Skeletal muscle satellite cell (primary cell): ENCODE results near the gene FFAR2.

Source experiments
- H3K27me3 ChIP-seq: 2 replicates; pipeline ENCODE4 v1.7.0; 2013; ENCODE audit warnings: low read length; ENCODE audit not compliant: control insufficient read depth, insufficient read depth
- H3K36me3 ChIP-seq: 2 replicates; pipeline ENCODE4 v1.7.0; 2013; ENCODE audit warnings: mild to moderate bottlenecking, control low read depth, low read length; ENCODE audit not compliant: insufficient read depth
- H3K4me1 ChIP-seq: 2 replicates; pipeline ENCODE4 v1.7.0; 2013; ENCODE audit warnings: low read length; ENCODE audit not compliant: control insufficient read depth, insufficient read depth
- H3K4me2 ChIP-seq: 2 replicates; pipeline ENCODE4 v1.7.0; 2013; ENCODE audit warnings: mild to moderate bottlenecking, low read length
- H3K4me3 ChIP-seq: 2 replicates; pipeline ENCODE4 v1.7.0; 2013; ENCODE audit warnings: low read length
- H3K9ac ChIP-seq: 2 replicates; pipeline ENCODE4 v1.7.0; 2013; ENCODE audit warnings: mild to moderate bottlenecking, low read depth, low read length, moderate library complexity
- H3K9me3 ChIP-seq: replicated peaks from 2 replicates; pipeline ENCODE4 v1.7.0; 2013; ENCODE audit warnings: mild to moderate bottlenecking, control low read depth, low read length

The FFAR2 gene

GRCh38 chr19:35429698-35430408 is 18.2 kb upstream of the FFAR2 start:
- no peak overlapping the region for H3K4me2 ChIP-seq
- no peak overlapping the region for H3K9ac ChIP-seq
- H3K27me3 ChIP-seq, result peaks cover 7% of the 10 kb centered on the region
- H3K4me1 ChIP-seq, result no peaks in the 10 kb centered on the region
- no peaks in the 10 kb centered on the region for H3K36me3 ChIP-seq
- no peaks in the 10 kb centered on the region for H3K9me3 ChIP-seq
- H3K4me3 ChIP-seq, result no peak overlapping the region

- Histone ChIP-seq H3K27me3 (peaks cover 9% of the 10 kb centered on the region), H3K9ac (no peak overlapping the region), H3K36me3 (no peaks in the 10 kb centered on the region), H3K4me2 (no peak overlapping the region), H3K4me3 (no peak overlapping the region), H3K9me3 (no peaks in the 10 kb centered on the region), H3K4me1 (no peaks in the 10 kb centered on the region)
Measured at GRCh38 chr19:35430409-35431144, 17.5 kb upstream of the FFAR2 start.

GRCh38 chr19:35431145-35431807 is 16.8 kb upstream of the FFAR2 start:
- H3K9ac ChIP-seq, result no peak overlapping the region
- no peaks in the 10 kb centered on the region for H3K36me3 ChIP-seq
- H3K9me3 ChIP-seq, result no peaks in the 10 kb centered on the region
- peaks cover 13% of the 10 kb centered on the region for H3K27me3 ChIP-seq
- no peak overlapping the region for H3K4me3 ChIP-seq
- no peak overlapping the region for H3K4me2 ChIP-seq
- H3K4me1 ChIP-seq, result no peaks in the 10 kb centered on the region

- no peak overlapping the region for H3K4me2 ChIP-seq
- H3K4me3 ChIP-seq, result no peak overlapping the region
- no peaks in the 10 kb centered on the region for H3K9me3 ChIP-seq
- H3K4me1 ChIP-seq, result no peaks in the 10 kb centered on the region
- no peak overlapping the region for H3K9ac ChIP-seq
- H3K36me3 ChIP-seq, result no peaks in the 10 kb centered on the region
- H3K27me3 ChIP-seq, result peaks cover 22% of the 10 kb centered on the region
Measured at GRCh38 chr19:35432911-35433310, 15.1 kb upstream of the FFAR2 start.

GRCh38 chr19:35433448-35433847 is 14.6 kb upstream of the FFAR2 start:
- H3K36me3 ChIP-seq, result no peaks in the 10 kb centered on the region
- no peak overlapping the region for H3K4me3 ChIP-seq
- H3K4me1 ChIP-seq, result no peaks in the 10 kb centered on the region
- no peak overlapping the region for H3K4me2 ChIP-seq
- no peak overlapping the region for H3K9ac ChIP-seq
- H3K9me3 ChIP-seq, result no peaks in the 10 kb centered on the region
- H3K27me3 ChIP-seq, result peaks cover 22% of the 10 kb centered on the region

GRCh38 chr19:35435896-35436295 is 12.2 kb upstream of the FFAR2 start:
- Histone ChIP-seq H3K4me3 (no peak overlapping the region), H3K9ac (no peak overlapping the region), H3K36me3 (no peaks in the 10 kb centered on the region), H3K4me2 (no peak overlapping the region), H3K27me3 (peaks cover 22% of the 10 kb centered on the region), H3K4me1 (no peaks in the 10 kb centered on the region), H3K9me3 (no peaks in the 10 kb centered on the region)

- Histone ChIP-seq H3K4me2 (no peak overlapping the region), H3K4me3 (no peak overlapping the region), H3K36me3 (no peaks in the 10 kb centered on the region), H3K27me3 (peaks cover 22% of the 10 kb centered on the region), H3K9ac (no peak overlapping the region), H3K4me1 (no peaks in the 10 kb centered on the region), H3K9me3 (no peaks in the 10 kb centered on the region)
Measured at GRCh38 chr19:35436477-35437405, 11.3 kb upstream of the FFAR2 start.

- H3K4me1 ChIP-seq, result no peaks in the 10 kb centered on the region
Measured at GRCh38 chr19:35437406-35437951, 10.6 kb upstream of the FFAR2 start.

GRCh38 chr19:35438096-35438495 is 10.0 kb upstream of the FFAR2 start:
- Histone ChIP-seq H3K4me2 (no peak overlapping the region), H3K27me3 (peaks cover 22% of the 10 kb centered on the region), H3K9ac (no peak overlapping the region), H3K4me1 (no peaks in the 10 kb centered on the region), H3K4me3 (no peak overlapping the region), H3K36me3 (no peaks in the 10 kb centered on the region), H3K9me3 (no peaks in the 10 kb centered on the region)

More at GRCh38 chr19:35437406-35437951, 10.6 kb upstream of the FFAR2 start:
- no peak overlapping the region for H3K4me3 ChIP-seq
- H3K4me2 ChIP-seq, result no peak overlapping the region
- no peak overlapping the region for H3K9ac ChIP-seq
- H3K27me3 ChIP-seq, result peaks cover 22% of the 10 kb centered on the region
- H3K9me3 ChIP-seq, result no peaks in the 10 kb centered on the region
- no peaks in the 10 kb centered on the region for H3K36me3 ChIP-seq

GRCh38 chr19:35438527-35438926 is 9.5 kb upstream of the FFAR2 start:
- Histone ChIP-seq H3K4me1 (no peaks in the 10 kb centered on the region), H3K4me3 (no peak overlapping the region), H3K4me2 (no peak overlapping the region), H3K9ac (no peak overlapping the region), H3K9me3 (no peaks in the 10 kb centered on the region), H3K27me3 (peaks cover 22% of the 10 kb centered on the region), H3K36me3 (no peaks in the 10 kb centered on the region)

- no peak overlapping the region for H3K9ac ChIP-seq
- H3K9me3 ChIP-seq, result no peaks in the 10 kb centered on the region
- no peaks in the 10 kb centered on the region for H3K4me1 ChIP-seq
- H3K4me2 ChIP-seq, result no peak overlapping the region
- H3K36me3 ChIP-seq, result no peaks in the 10 kb centered on the region
- no peak overlapping the region for H3K4me3 ChIP-seq
- peaks cover 18% of the 10 kb centered on the region for H3K27me3 ChIP-seq
Measured at GRCh38 chr19:35439921-35440320, 8.1 kb upstream of the FFAR2 start.
